HepG2 (cell line): ENCODE measurements around the gene KCNMA1. TPM values are rescaled to one million over a fixed set of nuclear protein-coding genes. Genes with fewer than 3 reads are reported as not detected.

Experiments
- ATAC-seq: fragments of 200-7000 bp; cut with Tn5 transposase; 3 replicates; pipeline ENCODE4 v1.9.1; 2020; ENCODE audit warnings: mild to moderate bottlenecking, moderate library complexity
- BruUV-seq: library from RNA; stranded (reverse); fragments of 400-500 nt; replicated peaks from 2 replicates; lab custom pipeline; 2021; lab: Mats Ljungman, UMichigan
- CTCF ChIA-PET: fragments of 300-600 bp; formaldehyde crosslinking; extraction: SDS; loops from one replicate; lab custom pipeline; 2021; ENCODE audit warnings: low total read pairs, inconsistent platforms, low intra/inter-chr PET ratio; lab: Yijun Ruan, JAX
- POLR2A ChIA-PET: fragments of 350-600 bp; sonication (Branson Sonifier 250); formaldehyde crosslinking; loops from one replicate; lab custom pipeline; 2020; ENCODE audit warnings: antibody characterized with exemption, inconsistent platforms; lab: Yijun Ruan, JAX
- DNase-seq: peaks from one replicate; pipeline ENCODE4 v3.0.0-alpha.2; 2015; ENCODE audit warnings: low spot score
- FAIRE-seq: peaks from 3 replicates; lab custom pipeline; 2011; peaks lifted over from hg19 to GRCh38; lab: Jason Lieb, UNC
- H2AFZ ChIP-seq: one replicate; pipeline ENCODE4 v1.6.1; 2011; ENCODE audit warnings: low read length, inconsistent platforms
- H3K27ac ChIP-seq: fragments of 300-600 bp; 3 replicates; pipeline ENCODE4 v1.8.0; 2011; ENCODE audit warnings: mixed run types, mild to moderate bottlenecking, mixed read lengths, low read length, inconsistent platforms; ENCODE audit not compliant: insufficient read depth; ENCODE audit errors: extremely low read length
- H3K27me3 ChIP-seq, 2 experiments: fragments of 200-600 bp in 1 of 2; 2 replicates in 1 of 2; 3 replicates in 1 of 2; pipeline versions ENCODE4 v1.6.0 to v1.8.0; 2011; ENCODE audit warnings: low read length in 2 of 2, mild to moderate bottlenecking in 2 of 2, moderate library complexity in 2 of 2, inconsistent platforms in 1 of 2; ENCODE audit not compliant: insufficient read depth in 2 of 2, control insufficient read depth in 1 of 2
- H3K36me3 ChIP-seq, 2 experiments: fragments of 200-600 bp in 1 of 2; replicated peaks in 1 of 2; 2 replicates in 1 of 2; 3 replicates in 1 of 2; pipeline versions ENCODE4 v1.5.1 to v1.8.0; 2011; ENCODE audit warnings: low read length in 2 of 2, inconsistent platforms in 1 of 2; ENCODE audit not compliant: insufficient read depth in 2 of 2, control insufficient read depth in 1 of 2
- H3K4me1 ChIP-seq: 2 replicates; pipeline ENCODE4 v1.5.1; 2012; ENCODE audit warnings: low read length, inconsistent platforms; ENCODE audit not compliant: insufficient read depth
- H3K4me2 ChIP-seq: 2 replicates; pipeline ENCODE4 v1.6.0; 2011; ENCODE audit warnings: low read depth, low read length, inconsistent platforms
- H3K4me3 ChIP-seq, 3 experiments: fragments of 200-600 bp in 1 of 3; sonication (generic), shearing (Covaris generic) in 1 of 3; replicated peaks in 1 of 3; 2 replicates each; pipeline ENCODE4 v1.5.1; 2011 to 2016; ENCODE audit warnings: low read length in 3 of 3, inconsistent platforms in 2 of 3, low read depth in 2 of 3, mild to moderate bottlenecking in 2 of 3, control low read depth in 1 of 3, mixed read lengths in 1 of 3; ENCODE audit not compliant: insufficient read depth in 1 of 3
- H3K79me2 ChIP-seq: one replicate; pipeline ENCODE4 v1.6.1; 2011; ENCODE audit warnings: low read length, inconsistent platforms; ENCODE audit not compliant: insufficient read depth
- H3K9ac ChIP-seq: 2 replicates; pipeline ENCODE4 v1.6.0; 2011; ENCODE audit warnings: mild to moderate bottlenecking, low read depth, low read length, inconsistent platforms; ENCODE audit not compliant: insufficient read depth
- H3K9me3 ChIP-seq: 2 replicates; pipeline ENCODE4 v1.5.1; 2012; ENCODE audit warnings: mild to moderate bottlenecking, low read length
- H4K20me1 ChIP-seq: 2 replicates; pipeline ENCODE4 v1.6.0; 2011; ENCODE audit warnings: inconsistent platforms, mild to moderate bottlenecking, low read length, moderate library complexity; ENCODE audit not compliant: insufficient read depth
- HNF4A ChIP-seq: sonication (generic); formaldehyde crosslinking; IDR thresholded peaks from 2 replicates; pipeline ENCODE4 v1.4.0; 2020; ENCODE audit warnings: missing genetic modification reagents
- PHF21A ChIP-seq: sonication (generic); formaldehyde crosslinking; IDR thresholded peaks from 2 replicates; pipeline ENCODE4 v1.5.0; 2020; ENCODE audit warnings: mild to moderate bottlenecking, missing genetic modification reagents
- TEAD3 ChIP-seq: optimal IDR thresholded peaks from 2 replicates; pipeline ENCODE3; 2016; ENCODE audit warnings: borderline replicate concordance
- ZNF703 ChIP-seq: sonication (generic); formaldehyde crosslinking; IDR thresholded peaks from 2 replicates; pipeline ENCODE4 v1.5.1; 2020; ENCODE audit warnings: missing genetic modification reagents, mild to moderate bottlenecking, moderate library complexity, borderline replicate concordance
- ZNF772 ChIP-seq: sonication (generic); formaldehyde crosslinking; IDR thresholded peaks from 2 replicates; pipeline ENCODE4 v1.5.0; 2020; ENCODE audit warnings: mild to moderate bottlenecking, missing genetic modification reagents
- WGBS: methylation state at CpG from one replicate; pipeline ENCODE4 v1.1.6; 2017; ENCODE audit warnings: low lambda C conversion rate; 5-methylcytosine and 5-hydroxymethylcytosine counted together
- in situ Hi-C: cut with HindIII; loops from 2 replicates; pipeline ENCODE4 v1.10.0; 2017; ENCODE audit warnings: low pct_unique_long_range_greater_than_20kb; ENCODE audit not compliant: extremely low pct_ligation_motif_present
- intact Hi-C: fragments of 100-400 bp; cut with micrococcal nuclease; formaldehyde crosslinking; loops from one replicate; pipeline ENCODE4 v1.10.0; 2022; ENCODE audit not compliant: unreplicated experiment
- polyA plus RNA-seq, 8 experiments: library from polyadenylated mRNA; depleted of rRNA in 3 of 8; stranded (reverse) in 7 of 8; unstranded in 1 of 8; fragments of >200 nt; fragmentation: Illumina TruSeq in 4 of 8; extraction: Trizol in 4 of 8; gene quantifications; 2 replicates each; pipeline versions ENCODE4 v1.2.1 to v1.2.3, GENCODE V29; 2011 to 2016; ENCODE audit warnings: low read depth in 4 of 8, missing spikeins in 1 of 8, mixed read lengths in 1 of 8; ENCODE audit not compliant: insufficient read depth in 1 of 8
- total RNA-seq, 5 experiments: library from RNA; depleted of rRNA; stranded (reverse); fragments of >200 nt; fragmentation: Illumina TruSeq; extraction: Trizol; gene quantifications; 2 replicates each; pipeline ENCODE4 v1.2.3, GENCODE V29; 2016; ENCODE audit warnings: low read depth in 1 of 5
- TF ChIP-seq, protein P1 (sequence below), 2 experiments: sonication (generic) in 1 of 2; formaldehyde crosslinking in 1 of 2; IDR thresholded peaks; 2 replicates each; pipeline versions ENCODE4 v1.6.1 to v1.9.0; 2014 to 2022; ENCODE audit warnings: antibody characterized with exemption in 1 of 2, borderline replicate concordance in 1 of 2, inconsistent platforms in 1 of 2, low read depth in 1 of 2, missing genetic modification reagents in 1 of 2
- TF ChIP-seq, protein P2 (sequence below): sonication (generic); formaldehyde crosslinking; IDR thresholded peaks from 2 replicates; pipeline ENCODE4 v1.5.0; 2020; ENCODE audit warnings: missing genetic modification reagents, mild to moderate bottlenecking, borderline replicate concordance
- TF ChIP-seq, protein P3 (sequence below): sonication (generic); formaldehyde crosslinking; IDR thresholded peaks from 2 replicates; pipeline ENCODE4 v1.4.0; 2020; ENCODE audit warnings: missing genetic modification reagents
- TF ChIP-seq, protein P4 (sequence below): IDR thresholded peaks from 2 replicates; pipeline ENCODE4 v1.6.1; 2016; ENCODE audit warnings: low read depth, missing genetic modification reagents, missing compliant biosample characterization

KCNMA1 gene
- total and polyA plus RNA-seq, 2 of the 13 experiments (the other 11 are each of a cell fraction or from before 2014, with no cell fraction given): 0.02 TPM; not detected in 1

DNA sequence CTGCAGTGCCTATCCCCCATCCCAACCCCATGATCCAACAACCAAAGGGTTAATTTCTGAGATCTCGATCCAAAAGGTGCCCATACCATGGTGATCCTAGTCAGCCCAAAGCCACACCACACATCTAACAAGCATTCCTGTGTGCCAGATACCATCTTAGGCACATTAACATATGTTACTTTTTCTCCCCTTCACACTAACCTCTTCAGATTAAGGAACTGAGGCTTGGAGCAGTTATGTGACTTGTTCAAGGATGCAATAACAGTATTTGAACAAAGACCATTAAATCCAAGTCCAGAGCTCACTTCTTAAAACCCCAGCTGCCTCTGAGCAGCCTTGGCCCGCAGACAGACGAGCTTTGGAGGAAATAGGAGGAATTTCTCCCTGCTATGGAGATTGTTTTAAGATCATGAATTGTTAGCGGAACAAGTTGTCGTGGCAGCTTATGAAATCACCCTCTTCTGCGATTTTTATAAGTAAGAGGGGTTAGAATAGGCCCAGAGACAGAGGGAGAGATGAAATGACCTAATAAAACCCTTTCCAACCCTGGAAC is 327.2 kb downstream of the KCNMA1 start:
- no peak for FAIRE-seq
- no TSS peak for BruUV-seq
- TF ChIP-seq ZNF703 (CRISPR knock-in tag): no peak
- TF ChIP-seq HNF4A (CRISPR knock-in tag): no peak
- TF ChIP-seq, protein P1, sequence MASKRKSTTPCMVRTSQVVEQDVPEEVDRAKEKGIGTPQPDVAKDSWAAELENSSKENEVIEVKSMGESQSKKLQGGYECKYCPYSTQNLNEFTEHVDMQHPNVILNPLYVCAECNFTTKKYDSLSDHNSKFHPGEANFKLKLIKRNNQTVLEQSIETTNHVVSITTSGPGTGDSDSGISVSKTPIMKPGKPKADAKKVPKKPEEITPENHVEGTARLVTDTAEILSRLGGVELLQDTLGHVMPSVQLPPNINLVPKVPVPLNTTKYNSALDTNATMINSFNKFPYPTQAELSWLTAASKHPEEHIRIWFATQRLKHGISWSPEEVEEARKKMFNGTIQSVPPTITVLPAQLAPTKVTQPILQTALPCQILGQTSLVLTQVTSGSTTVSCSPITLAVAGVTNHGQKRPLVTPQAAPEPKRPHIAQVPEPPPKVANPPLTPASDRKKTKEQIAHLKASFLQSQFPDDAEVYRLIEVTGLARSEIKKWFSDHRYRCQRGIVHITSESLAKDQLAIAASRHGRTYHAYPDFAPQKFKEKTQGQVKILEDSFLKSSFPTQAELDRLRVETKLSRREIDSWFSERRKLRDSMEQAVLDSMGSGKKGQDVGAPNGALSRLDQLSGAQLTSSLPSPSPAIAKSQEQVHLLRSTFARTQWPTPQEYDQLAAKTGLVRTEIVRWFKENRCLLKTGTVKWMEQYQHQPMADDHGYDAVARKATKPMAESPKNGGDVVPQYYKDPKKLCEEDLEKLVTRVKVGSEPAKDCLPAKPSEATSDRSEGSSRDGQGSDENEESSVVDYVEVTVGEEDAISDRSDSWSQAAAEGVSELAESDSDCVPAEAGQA (IDR thresholded peaks at IDR 0.05; ENCODE audit: low read depth): no peak
- TF ChIP-seq, protein P1 (CRISPR knock-in tag; IDR thresholded peaks at IDR 0.05; ENCODE audit: borderline replicate concordance): no peak
- TF ChIP-seq, protein P2, sequence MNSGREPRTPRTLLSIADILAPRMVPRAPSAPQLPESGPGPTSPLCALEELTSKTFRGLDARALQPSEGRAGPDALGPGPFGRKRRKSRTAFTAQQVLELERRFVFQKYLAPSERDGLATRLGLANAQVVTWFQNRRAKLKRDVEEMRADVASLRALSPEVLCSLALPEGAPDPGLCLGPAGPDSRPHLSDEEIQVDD (CRISPR knock-in tag): no peak
- TF ChIP-seq PHF21A (CRISPR knock-in tag): no peak
- TF ChIP-seq TEAD3: no peak
- TF ChIP-seq ZNF772: no peak
- TF ChIP-seq, protein P3, sequence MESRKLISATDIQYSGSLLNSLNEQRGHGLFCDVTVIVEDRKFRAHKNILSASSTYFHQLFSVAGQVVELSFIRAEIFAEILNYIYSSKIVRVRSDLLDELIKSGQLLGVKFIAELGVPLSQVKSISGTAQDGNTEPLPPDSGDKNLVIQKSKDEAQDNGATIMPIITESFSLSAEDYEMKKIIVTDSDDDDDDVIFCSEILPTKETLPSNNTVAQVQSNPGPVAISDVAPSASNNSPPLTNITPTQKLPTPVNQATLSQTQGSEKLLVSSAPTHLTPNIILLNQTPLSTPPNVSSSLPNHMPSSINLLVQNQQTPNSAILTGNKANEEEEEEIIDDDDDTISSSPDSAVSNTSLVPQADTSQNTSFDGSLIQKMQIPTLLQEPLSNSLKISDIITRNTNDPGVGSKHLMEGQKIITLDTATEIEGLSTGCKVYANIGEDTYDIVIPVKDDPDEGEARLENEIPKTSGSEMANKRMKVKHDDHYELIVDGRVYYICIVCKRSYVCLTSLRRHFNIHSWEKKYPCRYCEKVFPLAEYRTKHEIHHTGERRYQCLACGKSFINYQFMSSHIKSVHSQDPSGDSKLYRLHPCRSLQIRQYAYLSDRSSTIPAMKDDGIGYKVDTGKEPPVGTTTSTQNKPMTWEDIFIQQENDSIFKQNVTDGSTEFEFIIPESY (CRISPR knock-in tag): no peak
- TF ChIP-seq, protein P4, sequence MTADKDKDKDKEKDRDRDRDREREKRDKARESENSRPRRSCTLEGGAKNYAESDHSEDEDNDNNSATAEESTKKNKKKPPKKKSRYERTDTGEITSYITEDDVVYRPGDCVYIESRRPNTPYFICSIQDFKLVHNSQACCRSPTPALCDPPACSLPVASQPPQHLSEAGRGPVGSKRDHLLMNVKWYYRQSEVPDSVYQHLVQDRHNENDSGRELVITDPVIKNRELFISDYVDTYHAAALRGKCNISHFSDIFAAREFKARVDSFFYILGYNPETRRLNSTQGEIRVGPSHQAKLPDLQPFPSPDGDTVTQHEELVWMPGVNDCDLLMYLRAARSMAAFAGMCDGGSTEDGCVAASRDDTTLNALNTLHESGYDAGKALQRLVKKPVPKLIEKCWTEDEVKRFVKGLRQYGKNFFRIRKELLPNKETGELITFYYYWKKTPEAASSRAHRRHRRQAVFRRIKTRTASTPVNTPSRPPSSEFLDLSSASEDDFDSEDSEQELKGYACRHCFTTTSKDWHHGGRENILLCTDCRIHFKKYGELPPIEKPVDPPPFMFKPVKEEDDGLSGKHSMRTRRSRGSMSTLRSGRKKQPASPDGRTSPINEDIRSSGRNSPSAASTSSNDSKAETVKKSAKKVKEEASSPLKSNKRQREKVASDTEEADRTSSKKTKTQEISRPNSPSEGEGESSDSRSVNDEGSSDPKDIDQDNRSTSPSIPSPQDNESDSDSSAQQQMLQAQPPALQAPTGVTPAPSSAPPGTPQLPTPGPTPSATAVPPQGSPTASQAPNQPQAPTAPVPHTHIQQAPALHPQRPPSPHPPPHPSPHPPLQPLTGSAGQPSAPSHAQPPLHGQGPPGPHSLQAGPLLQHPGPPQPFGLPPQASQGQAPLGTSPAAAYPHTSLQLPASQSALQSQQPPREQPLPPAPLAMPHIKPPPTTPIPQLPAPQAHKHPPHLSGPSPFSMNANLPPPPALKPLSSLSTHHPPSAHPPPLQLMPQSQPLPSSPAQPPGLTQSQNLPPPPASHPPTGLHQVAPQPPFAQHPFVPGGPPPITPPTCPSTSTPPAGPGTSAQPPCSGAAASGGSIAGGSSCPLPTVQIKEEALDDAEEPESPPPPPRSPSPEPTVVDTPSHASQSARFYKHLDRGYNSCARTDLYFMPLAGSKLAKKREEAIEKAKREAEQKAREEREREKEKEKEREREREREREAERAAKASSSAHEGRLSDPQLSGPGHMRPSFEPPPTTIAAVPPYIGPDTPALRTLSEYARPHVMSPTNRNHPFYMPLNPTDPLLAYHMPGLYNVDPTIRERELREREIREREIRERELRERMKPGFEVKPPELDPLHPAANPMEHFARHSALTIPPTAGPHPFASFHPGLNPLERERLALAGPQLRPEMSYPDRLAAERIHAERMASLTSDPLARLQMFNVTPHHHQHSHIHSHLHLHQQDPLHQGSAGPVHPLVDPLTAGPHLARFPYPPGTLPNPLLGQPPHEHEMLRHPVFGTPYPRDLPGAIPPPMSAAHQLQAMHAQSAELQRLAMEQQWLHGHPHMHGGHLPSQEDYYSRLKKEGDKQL (CRISPR knock-in tag): no peak

More for the DNA sequence above, 327.2 kb downstream of the KCNMA1 start:
- ChIA-PET POLR2A (no interaction called here), CTCF (no interaction called here)
- Histone ChIP-seq H3K36me3 (no peaks in the 10 kb centered on the region), H3K4me3 (no peak overlapping the region), H3K9me3 (no peaks in the 10 kb centered on the region), H3K9ac (no peak overlapping the region), H3K4me2 (no peak overlapping the region), H3K79me2 (no peaks in the 10 kb centered on the region), H3K27ac (no peak overlapping the region), H4K20me1 (no peaks in the 10 kb centered on the region), H3K4me1 (no peaks in the 10 kb centered on the region), H3K27me3 (no peaks in the 10 kb centered on the region), H2AFZ (no peak overlapping the region)
- intact Hi-C loops: no loop called here
- DNase-seq (no peak), ATAC-seq (no peak)
- WGBS: 1% methylated on average over 6 of the region's 6 CpGs
- in situ Hi-C loops: no loop called here
